Measurements from ENCODE around the gene BAHCC1.

Gene BAHCC1

DNA sequence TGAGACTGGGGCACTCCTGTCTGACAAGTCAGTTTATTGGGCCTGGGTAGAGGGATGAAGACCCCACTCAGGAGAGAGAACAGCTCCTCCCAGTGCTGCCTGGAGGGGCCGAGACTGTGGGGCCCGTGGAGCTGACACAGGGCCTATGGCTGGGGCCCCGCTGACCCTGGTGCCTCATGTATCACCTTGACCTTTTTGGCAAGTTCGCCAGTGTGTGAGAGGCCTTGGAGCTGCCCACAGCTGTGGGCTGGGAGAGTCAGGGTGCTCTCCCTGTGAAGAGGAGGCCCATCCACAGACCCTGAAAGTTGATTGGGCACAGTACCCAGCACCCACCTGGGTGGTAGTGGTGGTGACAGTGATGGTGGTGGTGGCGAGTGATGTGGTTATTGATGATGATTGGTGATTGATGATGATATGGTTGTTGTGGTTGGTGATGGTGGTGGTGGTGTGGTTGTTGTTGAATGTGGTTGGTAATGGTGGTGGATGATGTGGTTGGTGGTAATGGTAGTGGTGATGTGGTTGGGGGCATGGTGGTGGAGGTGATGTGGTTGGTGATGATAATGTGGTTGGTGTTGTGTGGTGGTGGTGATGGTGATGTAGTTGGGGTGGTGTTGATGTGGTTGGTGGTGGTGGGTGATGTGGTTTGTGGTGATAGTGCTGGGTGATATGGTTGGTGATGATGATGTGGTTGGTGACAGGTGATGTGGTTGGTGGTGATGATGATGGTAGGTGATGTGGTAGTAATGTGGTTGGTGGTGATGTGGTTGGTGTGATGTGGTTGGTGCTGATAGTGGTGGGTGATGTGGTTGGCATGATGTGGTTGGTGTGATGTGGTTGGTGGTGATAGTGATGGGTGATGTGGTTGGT, 29.1 kb downstream of the BAHCC1 start:
- H3K36me3 ChIP-seq (ENCODE audit: control insufficient read depth in 2 of 2, insufficient read depth in 1 of 2, low read length in 2 of 2) = no peaks in the 10 kb centered on the region; a peak in 1 of 3 replicates
- H3K4me1 ChIP-seq (ENCODE audit: control insufficient read depth, insufficient read depth, low read length) = peaks cover 12% of the 10 kb centered on the region
- H3K4me3 ChIP-seq (ENCODE audit: low read depth, low read length) = no peak overlapping the region
- H3K9me3 ChIP-seq (ENCODE audit: control insufficient read depth, insufficient read depth, low read depth, low read length) = no peaks in the 10 kb centered on the region
- ChIA-PET CTCF (interaction anchor here (1.8 kb wide), 1 partner anchor 16 kb away, joined by 5 read pairs; no protein-coding TSS in a partner anchor), POLR2A (no interaction called here)
- H3K27ac ChIP-seq (ENCODE audit: extremely low read depth, low read depth, low read length) = no peak overlapping the region
- TF ChIP-seq ZNF239 (tag by site-specific recombination; IDR thresholded peaks at IDR 0.05) (peak; percentile 74; the same call in 1 of the 2 replicates), ZNF169 (tag by site-specific recombination; IDR thresholded peaks at IDR 0.05) (0 out of 2 replicates have a peak, but pooled peaks have one; percentile 35), ZNF629 (tag by site-specific recombination; IDR thresholded peaks at IDR 0.05) (no peak), ZNF621 (tag by site-specific recombination; IDR thresholded peaks at IDR 0.05) (peak; percentile 38; the same call in 1 of the 2 replicates), ZNF155 (tag by site-specific recombination; IDR thresholded peaks at IDR 0.05) (peak; percentile 35), TRIM28 (IDR thresholded peaks at IDR 0.05; ENCODE audit: borderline replicate concordance, low read length) (no peak), MZF1 (tag by site-specific recombination; IDR thresholded peaks at IDR 0.05; ENCODE audit: borderline replicate concordance) (no peak), ZNF311 (tag by site-specific recombination; IDR thresholded peaks at IDR 0.05; ENCODE audit: borderline replicate concordance) (peak; percentile 93; the same call in 1 of the 2 replicates), ZSCAN16 (tag by site-specific recombination; IDR thresholded peaks at IDR 0.05) (no peak), ZNF530 (tag by site-specific recombination; IDR thresholded peaks at IDR 0.05; ENCODE audit: low read depth) (peak; percentile 9; the same call in 1 of the 2 replicates), ZNF266 (tag by site-specific recombination; IDR thresholded peaks at IDR 0.05; ENCODE audit: low read depth) (0 out of 2 replicates have a peak, but pooled peaks have one; percentile 20), ZNF544 (tag by site-specific recombination; IDR thresholded peaks at IDR 0.05) (0 out of 2 replicates have a peak, but pooled peaks have one; percentile 27), ZNF792 (tag by site-specific recombination; IDR thresholded peaks at IDR 0.05) (0 out of 2 replicates have a peak, but pooled peaks have one; percentile 57), ZNF560 (tag by site-specific recombination; IDR thresholded peaks at IDR 0.05; ENCODE audit: borderline replicate concordance) (peak; percentile 5; the same call in 1 of the 2 replicates), ZBTB7A (tag by site-specific recombination; IDR thresholded peaks at IDR 0.05; ENCODE audit: low read depth) (peak; percentile 87; the same call in 1 of the 2 replicates), ZNF37A (tag by site-specific recombination; IDR thresholded peaks at IDR 0.05) (no peak), ZNF473 (tag by site-specific recombination; IDR thresholded peaks at IDR 0.05) (0 out of 2 replicates have a peak, but pooled peaks have one; percentile 55), ZNF843 (tag by site-specific recombination; IDR thresholded peaks at IDR 0.05) (no peak), EGR2 (tag by site-specific recombination; IDR thresholded peaks at IDR 0.05; ENCODE audit: low read depth) (peak; percentile 62; the same call in 1 of the 2 replicates), ZNF433 (tag by site-specific recombination; IDR thresholded peaks at IDR 0.05; ENCODE audit: low read depth) (peak; percentile 15; the same call in 1 of the 2 replicates), ZNF274 (IDR thresholded peaks at IDR 0.05; ENCODE audit: low read length) (no peak), ZNF274 (tag by site-specific recombination; IDR thresholded peaks at IDR 0.05; ENCODE audit: borderline replicate concordance) (peak; percentile 54; the same call in 1 of the 2 replicates), ZNF571 (tag by site-specific recombination; IDR thresholded peaks at IDR 0.05) (peak; percentile 73; the same call in 1 of the 2 replicates), ZNF548 (tag by site-specific recombination; IDR thresholded peaks at IDR 0.05) (peak; percentile 12; the same call in 1 of the 2 replicates), SETDB1 (IDR thresholded peaks at IDR 0.05; ENCODE audit: insufficient read length, low read length) (no peak), ZNF114 (tag by site-specific recombination; IDR thresholded peaks at IDR 0.05) (peak; percentile 79; the same call in 1 of the 2 replicates)
- TF ChIP-seq, protein P1, sequence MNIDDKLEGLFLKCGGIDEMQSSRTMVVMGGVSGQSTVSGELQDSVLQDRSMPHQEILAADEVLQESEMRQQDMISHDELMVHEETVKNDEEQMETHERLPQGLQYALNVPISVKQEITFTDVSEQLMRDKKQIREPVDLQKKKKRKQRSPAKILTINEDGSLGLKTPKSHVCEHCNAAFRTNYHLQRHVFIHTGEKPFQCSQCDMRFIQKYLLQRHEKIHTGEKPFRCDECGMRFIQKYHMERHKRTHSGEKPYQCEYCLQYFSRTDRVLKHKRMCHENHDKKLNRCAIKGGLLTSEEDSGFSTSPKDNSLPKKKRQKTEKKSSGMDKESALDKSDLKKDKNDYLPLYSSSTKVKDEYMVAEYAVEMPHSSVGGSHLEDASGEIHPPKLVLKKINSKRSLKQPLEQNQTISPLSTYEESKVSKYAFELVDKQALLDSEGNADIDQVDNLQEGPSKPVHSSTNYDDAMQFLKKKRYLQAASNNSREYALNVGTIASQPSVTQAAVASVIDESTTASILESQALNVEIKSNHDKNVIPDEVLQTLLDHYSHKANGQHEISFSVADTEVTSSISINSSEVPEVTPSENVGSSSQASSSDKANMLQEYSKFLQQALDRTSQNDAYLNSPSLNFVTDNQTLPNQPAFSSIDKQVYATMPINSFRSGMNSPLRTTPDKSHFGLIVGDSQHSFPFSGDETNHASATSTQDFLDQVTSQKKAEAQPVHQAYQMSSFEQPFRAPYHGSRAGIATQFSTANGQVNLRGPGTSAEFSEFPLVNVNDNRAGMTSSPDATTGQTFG (tag by site-specific recombination; IDR thresholded peaks at IDR 0.05; ENCODE audit: borderline replicate concordance) = peak; percentile 71; the same call in 1 of the 2 replicates
- TF ChIP-seq, protein P2, sequence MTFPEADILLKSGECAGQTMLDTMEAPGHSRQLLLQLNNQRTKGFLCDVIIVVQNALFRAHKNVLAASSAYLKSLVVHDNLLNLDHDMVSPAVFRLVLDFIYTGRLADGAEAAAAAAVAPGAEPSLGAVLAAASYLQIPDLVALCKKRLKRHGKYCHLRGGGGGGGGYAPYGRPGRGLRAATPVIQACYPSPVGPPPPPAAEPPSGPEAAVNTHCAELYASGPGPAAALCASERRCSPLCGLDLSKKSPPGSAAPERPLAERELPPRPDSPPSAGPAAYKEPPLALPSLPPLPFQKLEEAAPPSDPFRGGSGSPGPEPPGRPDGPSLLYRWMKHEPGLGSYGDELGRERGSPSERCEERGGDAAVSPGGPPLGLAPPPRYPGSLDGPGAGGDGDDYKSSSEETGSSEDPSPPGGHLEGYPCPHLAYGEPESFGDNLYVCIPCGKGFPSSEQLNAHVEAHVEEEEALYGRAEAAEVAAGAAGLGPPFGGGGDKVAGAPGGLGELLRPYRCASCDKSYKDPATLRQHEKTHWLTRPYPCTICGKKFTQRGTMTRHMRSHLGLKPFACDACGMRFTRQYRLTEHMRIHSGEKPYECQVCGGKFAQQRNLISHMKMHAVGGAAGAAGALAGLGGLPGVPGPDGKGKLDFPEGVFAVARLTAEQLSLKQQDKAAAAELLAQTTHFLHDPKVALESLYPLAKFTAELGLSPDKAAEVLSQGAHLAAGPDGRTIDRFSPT (tag by site-specific recombination; IDR thresholded peaks at IDR 0.05) = peak; percentile 77; the same call in 1 of the 2 replicates
- TF ChIP-seq, protein P3, sequence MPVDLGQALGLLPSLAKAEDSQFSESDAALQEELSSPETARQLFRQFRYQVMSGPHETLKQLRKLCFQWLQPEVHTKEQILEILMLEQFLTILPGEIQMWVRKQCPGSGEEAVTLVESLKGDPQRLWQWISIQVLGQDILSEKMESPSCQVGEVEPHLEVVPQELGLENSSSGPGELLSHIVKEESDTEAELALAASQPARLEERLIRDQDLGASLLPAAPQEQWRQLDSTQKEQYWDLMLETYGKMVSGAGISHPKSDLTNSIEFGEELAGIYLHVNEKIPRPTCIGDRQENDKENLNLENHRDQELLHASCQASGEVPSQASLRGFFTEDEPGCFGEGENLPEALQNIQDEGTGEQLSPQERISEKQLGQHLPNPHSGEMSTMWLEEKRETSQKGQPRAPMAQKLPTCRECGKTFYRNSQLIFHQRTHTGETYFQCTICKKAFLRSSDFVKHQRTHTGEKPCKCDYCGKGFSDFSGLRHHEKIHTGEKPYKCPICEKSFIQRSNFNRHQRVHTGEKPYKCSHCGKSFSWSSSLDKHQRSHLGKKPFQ (tag by site-specific recombination; IDR thresholded peaks at IDR 0.05) = 0 out of 2 replicates have a peak, but pooled peaks have one; percentile 16
- TF ChIP-seq, protein P4, sequence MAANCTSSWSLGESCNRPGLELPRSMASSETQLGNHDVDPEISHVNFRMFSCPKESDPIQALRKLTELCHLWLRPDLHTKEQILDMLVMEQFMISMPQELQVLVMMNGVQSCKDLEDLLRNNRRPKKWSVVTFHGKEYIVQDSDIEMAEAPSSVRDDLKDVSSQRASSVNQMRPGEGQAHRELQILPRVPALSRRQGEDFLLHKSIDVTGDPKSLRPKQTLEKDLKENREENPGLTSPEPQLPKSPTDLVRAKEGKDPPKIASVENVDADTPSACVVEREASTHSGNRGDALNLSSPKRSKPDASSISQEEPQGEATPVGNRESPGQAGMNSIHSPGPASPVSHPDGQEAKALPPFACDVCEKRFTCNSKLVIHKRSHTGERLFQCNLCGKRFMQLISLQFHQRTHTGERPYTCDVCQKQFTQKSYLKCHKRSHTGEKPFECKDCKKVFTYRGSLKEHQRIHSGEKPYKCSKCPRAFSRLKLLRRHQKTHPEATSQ (tag by site-specific recombination; IDR thresholded peaks at IDR 0.05) = 0 out of 2 replicates have a peak, but pooled peaks have one; percentile 42

Measured in HEK293 (cell line).